NCI-H1105 treated with DMSO at 0.1 percent for 48 hours (cell line): ENCODE measurements around the gene ZDHHC14.

Experiments used
- DNase-seq: peaks from one replicate; lab custom pipeline; 2025; lab: John Stamatoyannopoulos, UW

ZDHHC14 gene

GRCh38 chr6:157597461-157598312 lies 216.7 kb downstream of the ZDHHC14 start:
- peak; percentile 36 for DNase-seq

GRCh38 chr6:157599191-157599590 lies 218.2 kb downstream of the ZDHHC14 start:
- DNase-seq = no peak

GRCh38 chr6:157600807-157601206 lies 219.8 kb downstream of the ZDHHC14 start:
- DNase-seq = no peak

GRCh38 chr6:157602521-157603295 lies 221.7 kb downstream of the ZDHHC14 start:
- no peak for DNase-seq

GRCh38 chr6:157603314-157603940 lies 222.4 kb downstream of the ZDHHC14 start:
- DNase-seq = no peak

- no peak for DNase-seq
Observed at GRCh38 chr6:157603971-157604370, 223.0 kb downstream of the ZDHHC14 start.

- no peak for DNase-seq
Observed at GRCh38 chr6:157604816-157605215, 223.8 kb downstream of the ZDHHC14 start.

GRCh38 chr6:157605484-157605883 lies 224.5 kb downstream of the ZDHHC14 start:
- no peak for DNase-seq

GRCh38 chr6:157606516-157606915 lies 225.5 kb downstream of the ZDHHC14 start:
- DNase-seq = no peak

- DNase-seq = no peak
Observed at GRCh38 chr6:157607317-157608109, 226.5 kb downstream of the ZDHHC14 start.

GRCh38 chr6:157608221-157609075 lies 227.5 kb downstream of the ZDHHC14 start:
- no peak for DNase-seq

- no peak for DNase-seq
Observed at GRCh38 chr6:157609117-157609516, 228.1 kb downstream of the ZDHHC14 start.

- no peak for DNase-seq
Observed at GRCh38 chr6:157609556-157609955, 228.6 kb downstream of the ZDHHC14 start.

GRCh38 chr6:157610451-157610999 lies 229.5 kb downstream of the ZDHHC14 start:
- no peak for DNase-seq

- no peak for DNase-seq
Observed at GRCh38 chr6:157611406-157611805, 230.4 kb downstream of the ZDHHC14 start.

- no peak for DNase-seq
Observed at GRCh38 chr6:157613011-157613522, 232.1 kb downstream of the ZDHHC14 start.

- DNase-seq = no peak
Observed at GRCh38 chr6:157614026-157614568, 233.1 kb downstream of the ZDHHC14 start.

GRCh38 chr6:157615420-157615769 lies 234.4 kb downstream of the ZDHHC14 start:
- DNase-seq = no peak

GRCh38 chr6:157615951-157616350 lies 235.0 kb downstream of the ZDHHC14 start:
- no peak for DNase-seq

GRCh38 chr6:157620944-157621343 lies 240.0 kb downstream of the ZDHHC14 start:
- DNase-seq = no peak
